G401 (cell line): ENCODE data around the gene DCHS1. TPM values are rescaled to one million over a fixed set of nuclear protein-coding genes. Genes with fewer than 3 reads are reported as not detected.

Source experiments
- DNase-seq: peaks from one replicate; pipeline ENCODE4 v3.0.0-alpha.2; 2015; ENCODE audit warnings: low spot score
- in situ Hi-C: cut with HindIII; loops from 2 replicates; pipeline ENCODE4 v1.10.0; 2016; ENCODE audit warnings: low sequenced_read_pairs, mixed read lengths
- total RNA-seq: library from RNA; depleted of rRNA; stranded (reverse); fragments of >200 nt; shearing (Covaris generic); gene quantifications from 2 replicates; pipeline ENCODE4 v1.2.3, GENCODE V29; 2014

Gene DCHS1
- total RNA-seq, 1 experiment from 2014 or later, result 0.17 TPM

DNA sequence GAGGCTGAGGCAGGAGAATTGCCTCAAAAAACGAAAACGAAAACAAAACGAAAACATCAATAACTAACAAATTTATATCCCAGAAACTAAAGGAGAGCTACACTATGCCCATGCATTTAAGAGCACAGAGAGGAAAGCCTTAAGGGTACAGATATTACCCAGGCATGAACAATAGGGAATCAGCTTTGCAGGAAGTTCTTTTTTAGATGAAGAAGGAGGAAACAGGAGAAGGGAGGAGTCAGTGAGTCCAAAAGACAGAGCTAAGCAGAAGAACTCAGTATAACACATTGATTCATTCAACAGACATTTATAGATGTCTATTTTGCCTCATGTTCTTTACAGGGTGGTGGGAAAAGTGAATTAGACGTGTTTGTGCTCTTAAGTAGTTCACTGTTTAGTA is 19.3 kb upstream of the DCHS1 start:
- in situ Hi-C loops, result no loop called here
- no peak for DNase-seq

GRCh38 chr11:6674219-6674597 is 18.6 kb upstream of the DCHS1 start:
- in situ Hi-C loops, result no loop called here

GRCh38 chr11:6673523-6674218 is 18.1 kb upstream of the DCHS1 start:
- no peak for DNase-seq
- in situ Hi-C loops, result no loop called here

More at GRCh38 chr11:6674219-6674597, 18.6 kb upstream of the DCHS1 start:
- no peak for DNase-seq

GRCh38 chr11:6671991-6672390 is 16.4 kb upstream of the DCHS1 start:
- no peak for DNase-seq
- in situ Hi-C loops, result no loop called here

DNA sequence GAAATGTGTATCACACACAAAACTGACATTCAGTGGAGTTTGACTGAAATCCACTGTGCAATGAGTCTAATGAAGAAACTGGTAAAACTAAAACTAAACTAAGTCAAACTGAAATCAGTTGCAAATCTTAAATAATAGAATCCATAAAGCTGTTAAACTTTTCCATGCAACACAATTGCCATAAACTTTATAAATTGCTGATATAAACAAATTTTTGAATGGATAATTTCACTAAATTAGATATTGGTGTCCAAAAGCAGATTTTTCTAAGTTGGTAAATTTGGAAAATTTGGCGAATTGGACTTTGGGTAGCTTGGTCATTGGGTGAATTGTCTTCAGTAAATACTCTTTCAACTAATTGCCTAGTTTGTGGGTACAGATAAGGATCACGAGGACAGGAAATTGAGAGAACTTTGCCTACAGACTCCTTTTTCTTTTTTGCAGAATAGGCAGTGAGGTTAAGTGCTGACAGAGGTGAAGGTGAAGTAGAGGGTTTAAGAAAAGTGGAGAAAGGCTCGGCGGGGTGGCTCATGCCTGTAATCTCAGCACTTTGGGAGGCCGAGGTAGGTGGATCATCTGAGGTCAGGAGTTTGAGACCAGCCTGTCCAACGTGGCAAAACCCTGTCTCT is 14.7 kb upstream of the DCHS1 start:
- no peak for DNase-seq
- in situ Hi-C loops, result no loop called here

DNA sequence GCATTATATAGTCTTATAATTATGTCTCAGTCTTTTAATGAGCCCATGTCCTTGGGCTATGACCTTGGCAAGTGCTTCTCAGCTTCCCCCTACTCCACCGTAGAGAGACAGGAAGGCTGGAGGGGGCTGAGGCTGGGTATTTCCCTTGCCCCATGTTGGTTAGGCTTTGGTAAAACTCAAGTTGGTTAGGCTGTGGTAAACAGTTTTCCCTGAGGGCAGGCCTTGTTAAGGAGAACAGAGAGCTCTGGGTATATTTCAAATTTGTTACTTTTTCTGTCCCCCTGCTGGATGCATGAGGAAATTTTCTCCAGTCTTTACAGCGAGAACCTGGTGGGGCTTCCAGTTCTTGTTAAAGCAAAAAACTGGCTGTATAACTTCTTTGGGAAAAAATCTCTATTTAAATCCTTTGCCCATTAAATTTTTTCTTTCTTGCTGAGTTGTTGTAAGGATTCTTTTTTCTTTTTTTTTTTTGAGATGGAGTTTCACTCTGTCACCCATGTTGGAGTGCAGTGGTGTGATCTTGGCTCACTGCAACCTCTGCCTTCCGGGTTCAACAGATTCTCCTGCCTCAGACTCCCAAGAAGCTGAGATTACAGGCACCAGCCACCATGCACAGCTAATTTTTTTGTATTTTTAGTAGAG is 12.2 kb upstream of the DCHS1 start:
- peak; percentile 5 for DNase-seq
- in situ Hi-C loops, result no loop called here

- DNase-seq, result no peak
- in situ Hi-C loops, result no loop called here
These were observed 10.9 kb upstream of the DCHS1 start for GRCh38 chr11:6666302-6667183.

DNA sequence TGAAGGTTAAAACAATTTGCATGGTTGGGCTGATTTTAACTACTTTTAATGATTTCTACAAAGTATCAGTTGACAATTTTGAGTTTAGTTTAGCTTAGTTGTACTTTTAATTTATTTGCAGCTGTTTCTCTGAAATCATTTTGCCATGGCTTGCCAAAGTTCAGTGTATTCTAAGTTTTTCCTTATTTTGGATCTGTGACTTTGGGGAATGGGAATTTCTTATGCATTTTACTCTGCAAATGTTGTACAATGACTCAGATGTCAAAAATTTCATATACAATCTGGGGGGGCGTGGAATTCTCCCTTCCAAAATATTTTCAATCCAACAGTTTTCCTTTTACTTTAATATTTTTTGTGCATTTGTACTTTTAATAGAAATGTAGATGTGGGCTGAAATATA is 8.9 kb upstream of the DCHS1 start:
- in situ Hi-C loops, result no loop called here
- DNase-seq, result no peak

- DNase-seq, result no peak
- in situ Hi-C loops, result no loop called here
These were observed 8.3 kb upstream of the DCHS1 start for GRCh38 chr11:6663794-6664469.

DNA sequence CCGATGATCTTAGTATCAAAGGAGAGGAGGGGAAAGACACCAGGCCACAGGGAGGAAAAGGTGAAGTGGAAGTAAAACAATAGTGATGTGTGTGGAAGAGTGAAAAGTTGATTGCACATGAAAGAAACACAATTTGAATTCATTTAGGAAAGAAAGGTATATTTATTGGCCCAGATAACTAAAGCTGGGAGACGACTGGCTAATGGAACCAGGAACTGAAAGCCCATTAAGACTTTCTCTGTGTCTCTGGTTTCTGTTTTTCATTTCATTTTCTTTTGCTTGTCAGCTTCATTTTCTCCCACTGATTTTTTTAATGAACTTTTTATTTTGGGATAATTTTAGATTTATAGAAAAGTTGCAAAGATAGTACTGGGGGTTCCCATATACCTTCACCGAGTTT is 5.1 kb upstream of the DCHS1 start:
- no peak for DNase-seq
- in situ Hi-C loops, result no loop called here

GRCh38 chr11:6658647-6659046 is 3.0 kb upstream of the DCHS1 start:
- in situ Hi-C loops, result no loop called here

GRCh38 chr11:6657346-6657745 is 1.7 kb upstream of the DCHS1 start:
- no peak for DNase-seq
- in situ Hi-C loops, result no loop called here

More at GRCh38 chr11:6658647-6659046, 3.0 kb upstream of the DCHS1 start:
- no peak for DNase-seq

DNA sequence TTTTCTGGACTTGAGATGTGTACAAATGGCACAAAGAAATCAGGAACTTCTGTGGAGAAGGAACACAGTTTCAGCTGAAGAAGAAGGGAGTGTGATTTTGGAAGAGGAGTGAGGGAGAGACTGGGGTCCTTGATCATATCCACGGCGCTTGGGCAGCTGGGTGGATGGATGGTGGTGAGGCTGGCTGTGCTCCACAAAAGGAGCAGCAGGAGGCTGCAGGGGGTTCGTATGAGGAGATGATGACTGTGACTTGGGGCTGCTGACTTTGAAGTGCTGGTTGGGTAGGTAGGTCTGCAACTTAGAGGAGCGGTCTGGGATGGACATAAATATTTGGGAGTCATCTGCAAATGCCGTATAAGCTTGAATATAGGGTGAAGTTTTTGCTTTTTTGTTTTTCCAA is 1.3 kb upstream of the DCHS1 start:
- in situ Hi-C loops, result no loop called here
- no peak for DNase-seq

- DNase-seq, result no peak
- in situ Hi-C loops, result no loop called here
These were observed 941 bp upstream of the DCHS1 start for GRCh38 chr11:6656584-6656915.

DNA sequence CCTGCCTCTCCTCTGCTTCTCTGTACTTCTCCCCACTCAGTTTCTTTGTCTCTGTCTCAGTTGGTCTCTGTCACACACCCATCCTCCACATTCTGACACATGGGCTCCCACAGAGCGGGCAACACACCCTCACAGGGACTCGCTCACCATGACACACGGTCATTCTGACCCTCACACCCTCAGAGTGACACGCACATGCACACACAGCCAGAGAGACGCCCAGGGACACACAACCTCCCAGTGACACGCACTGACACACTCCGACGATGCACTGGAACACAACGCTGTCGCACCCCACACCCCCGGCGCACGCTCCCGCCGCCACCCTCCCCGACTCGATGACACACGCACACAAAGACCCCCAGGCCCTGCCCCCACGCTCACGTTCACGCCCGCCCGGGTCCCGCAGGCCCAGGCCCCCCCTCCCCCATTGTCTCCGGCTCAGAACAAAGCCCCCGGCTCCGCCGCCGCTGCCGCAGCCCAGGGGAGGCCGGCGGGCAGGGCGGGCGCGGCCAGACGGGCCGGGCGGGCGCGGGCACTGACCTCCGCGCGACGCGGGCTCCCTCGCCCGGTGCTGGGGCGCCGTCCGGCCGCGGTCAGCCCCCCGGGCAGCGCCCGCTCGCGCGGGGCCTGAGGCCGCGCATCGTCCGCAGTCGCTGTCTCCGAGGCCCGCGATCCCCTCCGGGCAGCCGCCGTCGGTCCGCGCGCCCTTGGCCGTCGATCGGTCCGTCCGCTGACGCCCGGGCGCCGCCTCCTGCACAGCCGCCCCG is 404 bp downstream of the DCHS1 start:
- no peak for DNase-seq
- in situ Hi-C loops, result no loop called here

GRCh38 chr11:6654281-6655019 is 1.2 kb downstream of the DCHS1 start:
- DNase-seq, result no peak
- in situ Hi-C loops, result no loop called here

DNA sequence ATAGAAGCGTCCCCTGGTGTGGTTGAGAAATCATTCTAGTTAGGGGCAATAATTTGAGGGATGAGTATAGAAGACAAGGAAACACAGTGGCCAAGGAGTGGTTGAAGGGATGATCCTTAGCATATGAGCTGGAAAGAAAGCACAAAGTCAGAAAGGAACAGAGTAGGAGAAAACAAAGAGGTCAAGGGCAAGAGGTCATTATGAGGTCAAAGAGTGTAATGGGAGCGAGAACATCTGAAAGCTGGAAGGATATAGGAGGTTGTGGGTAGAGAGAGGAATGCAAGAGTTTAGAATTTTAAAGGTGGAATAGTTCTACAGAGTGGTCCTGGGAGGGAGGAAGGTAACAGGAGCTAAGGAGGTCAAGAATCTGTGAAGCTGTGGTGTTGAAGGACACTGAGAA is 2.0 kb downstream of the DCHS1 start:
- no peak for DNase-seq
- in situ Hi-C loops, result no loop called here

DNA sequence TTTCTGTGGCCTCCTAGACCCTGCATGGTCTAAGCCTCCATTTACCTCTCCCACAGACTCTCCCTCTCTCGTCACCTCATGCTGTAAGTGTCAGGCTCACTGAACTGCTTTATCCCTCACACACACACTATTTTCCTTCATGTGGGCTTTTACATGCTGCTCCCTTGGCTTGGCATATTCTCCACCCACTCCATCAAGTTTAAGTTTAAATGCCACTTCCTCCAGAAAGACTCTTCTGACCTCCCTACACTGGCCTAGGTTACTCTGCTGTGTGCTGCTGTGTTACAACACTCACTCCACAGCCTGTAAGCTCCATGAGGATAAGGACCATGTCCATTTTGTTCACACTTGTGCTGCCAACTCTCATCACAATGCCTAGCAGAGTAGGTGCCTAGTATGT is 2.5 kb downstream of the DCHS1 start:
- in situ Hi-C loops, result no loop called here
- DNase-seq, result no peak
